Central memory CD4-positive, alpha-beta T cell (primary cell): ENCODE data around the gene ALDH7A1.
A peak's percentile ranks its signal among the peaks of the same experiment; 100 is the strongest.
"Not testable (repeated sequence)": the region's sequence is repeated elsewhere in the genome, so short reads cannot be mapped to it uniquely, and the experiment has no call there.

Experiments used
- DNase-seq: peaks from one replicate; pipeline ENCODE4 v3.0.0; 2022

ALDH7A1 gene

GRCh38 chr5:126531543-126532120, 63.4 kb downstream of the ALDH7A1 start:
- DNase-seq: no peak

- no peak for DNase-seq
These were observed 67.1 kb downstream of the ALDH7A1 start for GRCh38 chr5:126527892-126528291.

GRCh38 chr5:126527158-126527557, 67.9 kb downstream of the ALDH7A1 start:
- DNase-seq: no peak

- DNase-seq: no peak
These were observed 68.5 kb downstream of the ALDH7A1 start for GRCh38 chr5:126526493-126526892.

- no peak for DNase-seq
These were observed 69.3 kb downstream of the ALDH7A1 start for GRCh38 chr5:126525630-126526245.

GRCh38 chr5:126523818-126524510, 71.1 kb downstream of the ALDH7A1 start:
- no peak for DNase-seq

- no peak for DNase-seq
These were observed 73.9 kb downstream of the ALDH7A1 start for GRCh38 chr5:126521130-126521529.

GRCh38 chr5:126520593-126520953, 74.4 kb downstream of the ALDH7A1 start:
- DNase-seq: no peak

GRCh38 chr5:126519637-126520592, 75.1 kb downstream of the ALDH7A1 start:
- no peak for DNase-seq

GRCh38 chr5:126519223-126519622, 75.8 kb downstream of the ALDH7A1 start:
- not testable (repeated sequence) for DNase-seq

- no peak for DNase-seq
These were observed 78.2 kb downstream of the ALDH7A1 start for GRCh38 chr5:126516852-126517251.

- no peak for DNase-seq
These were observed 78.9 kb downstream of the ALDH7A1 start for GRCh38 chr5:126516133-126516532.

GRCh38 chr5:126515337-126515736, 79.7 kb downstream of the ALDH7A1 start:
- no peak for DNase-seq

GRCh38 chr5:126514558-126515141, 80.4 kb downstream of the ALDH7A1 start:
- no peak for DNase-seq

- no peak for DNase-seq
These were observed 80.9 kb downstream of the ALDH7A1 start for GRCh38 chr5:126514131-126514557.

GRCh38 chr5:126513703-126514102, 81.3 kb downstream of the ALDH7A1 start:
- no peak for DNase-seq

GRCh38 chr5:126513302-126513701, 81.7 kb downstream of the ALDH7A1 start:
- DNase-seq: no peak

GRCh38 chr5:126512451-126512850, 82.6 kb downstream of the ALDH7A1 start:
- DNase-seq: no peak

GRCh38 chr5:126511961-126512360, 83.1 kb downstream of the ALDH7A1 start:
- no peak for DNase-seq

GRCh38 chr5:126509339-126509738, 85.7 kb downstream of the ALDH7A1 start:
- no peak for DNase-seq

- DNase-seq: peak; percentile 41
These were observed 86.1 kb downstream of the ALDH7A1 start for GRCh38 chr5:126508962-126509279.

GRCh38 chr5:126508251-126508961, 86.6 kb downstream of the ALDH7A1 start:
- DNase-seq: no peak
